H9 (cell line): ENCODE measurements around the gene TBC1D5. TPM values are rescaled to one million over a fixed set of nuclear protein-coding genes. Genes with fewer than 3 reads are reported as not detected.

ENCODE experiments used
- DNase-seq: peaks from one replicate; pipeline ENCODE4 v3.0.0-alpha.2; 2017
- H2AFZ ChIP-seq: one replicate; pipeline ENCODE4 v1.6.1; 2013; ENCODE audit warnings: mild to moderate bottlenecking, low read length, control low read depth, moderate library complexity
- H2AK5ac ChIP-seq: 2 replicates; pipeline ENCODE4 v1.6.1; 2013; ENCODE audit warnings: low read length, control low read depth, mixed read lengths; ENCODE audit not compliant: insufficient read length
- H2BK120ac ChIP-seq: one replicate; pipeline ENCODE4 v1.6.1; 2013; ENCODE audit warnings: low read depth, mild to moderate bottlenecking, low read length, control low read depth, inconsistent platforms; ENCODE audit not compliant: poor library complexity, severe bottlenecking
- H2BK12ac ChIP-seq: 2 replicates; pipeline ENCODE4 v1.6.1; 2013; ENCODE audit warnings: low read length, control low read depth, mixed read lengths, low read depth; ENCODE audit not compliant: insufficient read length
- H2BK15ac ChIP-seq: 2 replicates; pipeline ENCODE4 v1.6.1; 2013; ENCODE audit warnings: low read depth, low read length, control low read depth
- H2BK20ac ChIP-seq: one replicate; pipeline ENCODE4 v1.6.1; 2013; ENCODE audit warnings: low read depth, mild to moderate bottlenecking, low read length, control low read depth, inconsistent platforms; ENCODE audit not compliant: poor library complexity, severe bottlenecking
- H2BK5ac ChIP-seq: 2 replicates; pipeline ENCODE4 v1.6.1; 2013; ENCODE audit warnings: low read length, control low read depth, mixed read lengths; ENCODE audit not compliant: insufficient read length
- H3K14ac ChIP-seq: 2 replicates; pipeline ENCODE4 v1.6.1; 2013; ENCODE audit warnings: low read length, control low read depth; ENCODE audit not compliant: insufficient read depth
- H3K18ac ChIP-seq: 2 replicates; pipeline ENCODE4 v1.6.1; 2013; ENCODE audit warnings: low read depth, mild to moderate bottlenecking, mixed read lengths, low read length, control low read depth; ENCODE audit not compliant: insufficient read length
- H3K23ac ChIP-seq: 2 replicates; pipeline ENCODE4 v1.6.1; 2013; ENCODE audit warnings: low read length, control low read depth, mixed read lengths, low read depth; ENCODE audit not compliant: insufficient read length
- H3K23me2 ChIP-seq: 2 replicates; pipeline ENCODE4 v1.6.1; 2013; ENCODE audit warnings: low read depth, mild to moderate bottlenecking, mixed read lengths, low read length, control low read depth; ENCODE audit not compliant: insufficient read length, poor library complexity, severe bottlenecking
- H3K27ac ChIP-seq: 2 replicates; pipeline ENCODE4 v1.5.1; 2013; ENCODE audit warnings: low read length, control low read depth, mixed read lengths, low read depth; ENCODE audit not compliant: insufficient read length
- H3K27me3 ChIP-seq: 2 replicates; pipeline ENCODE4 v1.6.1; 2013; ENCODE audit warnings: low read length, control low read depth, inconsistent platforms; ENCODE audit not compliant: insufficient read depth
- H3K4ac ChIP-seq: 2 replicates; pipeline ENCODE4 v1.6.1; 2013; ENCODE audit warnings: low read depth, mild to moderate bottlenecking, control low read depth, inconsistent platforms, low read length, moderate library complexity
- H3K4me1 ChIP-seq: 2 replicates; pipeline ENCODE4 v1.6.1; 2013; ENCODE audit warnings: low read length, control low read depth, inconsistent platforms; ENCODE audit not compliant: insufficient read depth
- H3K4me2 ChIP-seq: 2 replicates; pipeline ENCODE4 v1.6.1; 2013; ENCODE audit warnings: low read length, control low read depth, mixed read lengths; ENCODE audit not compliant: insufficient read length, insufficient read depth
- H3K56ac ChIP-seq: 2 replicates; pipeline ENCODE4 v1.6.1; 2013; ENCODE audit warnings: low read depth, mild to moderate bottlenecking, mixed read lengths, low read length, control low read depth; ENCODE audit not compliant: insufficient read length
- H3K79me1 ChIP-seq: 2 replicates; pipeline ENCODE4 v1.6.1; 2013; ENCODE audit warnings: low read depth, mild to moderate bottlenecking, moderate library complexity, low read length, control low read depth, inconsistent platforms; ENCODE audit not compliant: insufficient read depth, poor library complexity, severe bottlenecking
- H3K79me2 ChIP-seq: 2 replicates; pipeline ENCODE4 v1.6.1; 2013; ENCODE audit warnings: low read length, control low read depth, inconsistent platforms; ENCODE audit not compliant: insufficient read depth
- H3K9ac ChIP-seq: 2 replicates; pipeline ENCODE4 v1.6.1; 2013; ENCODE audit warnings: low read length, control low read depth, mixed read lengths; ENCODE audit not compliant: insufficient read length; ENCODE audit errors: extremely low read depth
- H3K9me3 ChIP-seq: one replicate; pipeline ENCODE4 v1.6.1; 2013; ENCODE audit warnings: low read depth, low read length, inconsistent platforms; ENCODE audit not compliant: control insufficient read depth
- H3T11ph ChIP-seq: one replicate; pipeline ENCODE4 v1.6.1; 2013; ENCODE audit warnings: mild to moderate bottlenecking, low read length, control low read depth, inconsistent platforms
- H4K20me1 ChIP-seq: one replicate; pipeline ENCODE4 v1.6.1; 2013; ENCODE audit not compliant: control insufficient read depth, insufficient read length, insufficient read depth
- H4K5ac ChIP-seq: 2 replicates; pipeline ENCODE4 v1.6.1; 2013; ENCODE audit warnings: low read depth, mild to moderate bottlenecking, mixed read lengths, low read length, control low read depth; ENCODE audit not compliant: insufficient read length
- H4K8ac ChIP-seq: replicated peaks from 2 replicates; pipeline ENCODE4 v1.6.1; 2013; ENCODE audit warnings: low read length, control low read depth, mixed read lengths, low read depth; ENCODE audit not compliant: insufficient read length
- H4K91ac ChIP-seq: 2 replicates; pipeline ENCODE4 v1.6.1; 2013; ENCODE audit warnings: low read depth, mild to moderate bottlenecking, moderate library complexity, mixed read lengths, low read length, control low read depth; ENCODE audit not compliant: insufficient read length
- H3K27ac Mint-ChIP-seq, 3 experiments: 2 replicates in 2 of 3; 3 replicates in 1 of 3; pipeline ENCODE4 v1.8.0; 2020 to 2021; ENCODE audit warnings: mixed read lengths in 3 of 3, mild to moderate bottlenecking in 1 of 3, moderate library complexity in 1 of 3
- H3K27me3 Mint-ChIP-seq: 2 replicates; pipeline ENCODE4 v1.8.0; 2021; ENCODE audit warnings: low read depth, mild to moderate bottlenecking, moderate library complexity, mixed read lengths
- H3K36me3 Mint-ChIP-seq, 3 experiments: 2 replicates in 2 of 3; 3 replicates in 1 of 3; pipeline ENCODE4 v1.8.0; 2020 to 2021; ENCODE audit warnings: low read depth in 3 of 3, mixed read lengths in 3 of 3; ENCODE audit not compliant: insufficient read depth in 1 of 3
- H3K4me1 Mint-ChIP-seq, 2 experiments: 2 replicates each; pipeline ENCODE4 v1.8.0; 2020; ENCODE audit warnings: mixed read lengths in 2 of 2
- H3K4me3 Mint-ChIP-seq, 2 experiments: 2 replicates in 1 of 2; 3 replicates in 1 of 2; pipeline ENCODE4 v1.8.0; 2020 to 2021; ENCODE audit warnings: mild to moderate bottlenecking in 2 of 2, mixed read lengths in 2 of 2, moderate library complexity in 1 of 2
- H3K9me3 Mint-ChIP-seq, 2 experiments: 2 replicates in 1 of 2; 3 replicates in 1 of 2; pipeline ENCODE4 v1.8.0; 2020; ENCODE audit warnings: mild to moderate bottlenecking in 2 of 2, mixed read lengths in 2 of 2, moderate library complexity in 1 of 2
- WGBS: extraction: QIAGEN DNeasy Blood & Tissue Kit; methylation state at CpG from one replicate; pipeline ENCODE4 v1.1.7; 2013; ENCODE audit warnings: missing lambda C conversion rate, low lambda C conversion rate, mixed read lengths; ENCODE audit not compliant: insufficient read length; ENCODE audit errors: extremely low coverage; 5-methylcytosine and 5-hydroxymethylcytosine counted together
- total RNA-seq: library from RNA; stranded (reverse); gene quantifications from 2 replicates; pipeline ENCODE4 v1.2.1, GENCODE V29; 2021
- TF ChIP-seq, protein P1 (sequence below): fragments of 200-600 bp; sonication (generic); conservative IDR thresholded peaks from 3 replicates; pipeline ENCODE4 v1.8.0; 2021; ENCODE audit warnings: antibody characterized with exemption, mild to moderate bottlenecking

Gene TBC1D5
- total RNA-seq, 1 experiment from 2014 or later: 25.0 TPM

DNA sequence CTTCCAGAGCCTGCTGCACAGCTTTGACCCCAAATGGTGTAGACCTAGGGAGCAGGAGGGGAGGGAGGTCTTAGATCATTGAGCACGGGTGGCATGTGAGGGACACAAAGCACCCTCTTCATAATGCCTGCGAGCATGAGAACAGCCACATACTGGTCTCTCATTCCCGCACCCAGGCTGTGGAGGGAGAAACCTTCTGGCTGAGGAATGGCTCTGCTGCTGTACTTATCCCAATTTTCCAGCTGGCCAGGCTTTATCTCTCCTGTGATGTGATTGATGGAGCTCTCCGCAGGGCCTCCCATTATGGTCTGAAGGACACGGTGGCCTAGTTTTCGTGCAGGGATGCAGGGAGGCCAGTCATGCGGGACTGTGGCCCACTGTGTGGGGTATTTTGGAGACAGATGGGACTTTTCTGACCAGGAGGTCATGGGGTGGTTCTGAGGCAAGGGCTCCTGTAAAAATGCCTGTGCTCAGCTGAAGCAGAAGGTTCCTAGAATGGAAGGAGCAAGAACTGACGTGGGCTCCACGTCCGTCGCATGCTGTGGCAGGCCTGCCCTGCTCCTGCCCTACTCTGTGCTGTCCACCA is 606.2 kb downstream of the TBC1D5 start:
- Mint-ChIP-seq H3K9me3 (peaks cover 0 to 4% of the 10 kb centered on the region in 2 experiments; a peak in 1 of 5 replicates), H3K36me3 (no peaks in the 10 kb centered on the region), H3K4me1 (peaks cover 10 to 12% of the 10 kb centered on the region in 2 experiments), H3K4me3 (no peak overlapping the region), H3K27ac (no peak overlapping the region), H3K27me3 (peaks cover 3% of the 10 kb centered on the region)
- Histone ChIP-seq H2BK20ac (no peak overlapping the region), H3K23ac (no peak overlapping the region), H4K91ac (no peak overlapping the region), H3K27ac (no peak overlapping the region), H3K9me3 (no peaks in the 10 kb centered on the region), H3K4me2 (no peak overlapping the region), H3K4me1 (no peaks in the 10 kb centered on the region; the same call in 1 of the 2 replicates), H3K9ac (no peak overlapping the region), H3K4ac (no peak overlapping the region), H4K8ac (no peak overlapping the region), H3T11ph (no peak overlapping the region), H2BK120ac (no peak overlapping the region), H2BK15ac (no peak overlapping the region), H3K56ac (no peak overlapping the region), H3K18ac (no peak overlapping the region), H2BK5ac (no peak overlapping the region), H3K14ac (no peak overlapping the region; the same call in 1 of the 2 replicates), H3K79me2 (no peaks in the 10 kb centered on the region), H3K27me3 (no peaks in the 10 kb centered on the region), H2AFZ (no peak overlapping the region), H4K20me1 (no peaks in the 10 kb centered on the region), H3K79me1 (no peaks in the 10 kb centered on the region), H2BK12ac (no peak overlapping the region), H4K5ac (no peak overlapping the region), H2AK5ac (no peak overlapping the region), H3K23me2 (no peaks in the 10 kb centered on the region)
- TF ChIP-seq, protein P1, sequence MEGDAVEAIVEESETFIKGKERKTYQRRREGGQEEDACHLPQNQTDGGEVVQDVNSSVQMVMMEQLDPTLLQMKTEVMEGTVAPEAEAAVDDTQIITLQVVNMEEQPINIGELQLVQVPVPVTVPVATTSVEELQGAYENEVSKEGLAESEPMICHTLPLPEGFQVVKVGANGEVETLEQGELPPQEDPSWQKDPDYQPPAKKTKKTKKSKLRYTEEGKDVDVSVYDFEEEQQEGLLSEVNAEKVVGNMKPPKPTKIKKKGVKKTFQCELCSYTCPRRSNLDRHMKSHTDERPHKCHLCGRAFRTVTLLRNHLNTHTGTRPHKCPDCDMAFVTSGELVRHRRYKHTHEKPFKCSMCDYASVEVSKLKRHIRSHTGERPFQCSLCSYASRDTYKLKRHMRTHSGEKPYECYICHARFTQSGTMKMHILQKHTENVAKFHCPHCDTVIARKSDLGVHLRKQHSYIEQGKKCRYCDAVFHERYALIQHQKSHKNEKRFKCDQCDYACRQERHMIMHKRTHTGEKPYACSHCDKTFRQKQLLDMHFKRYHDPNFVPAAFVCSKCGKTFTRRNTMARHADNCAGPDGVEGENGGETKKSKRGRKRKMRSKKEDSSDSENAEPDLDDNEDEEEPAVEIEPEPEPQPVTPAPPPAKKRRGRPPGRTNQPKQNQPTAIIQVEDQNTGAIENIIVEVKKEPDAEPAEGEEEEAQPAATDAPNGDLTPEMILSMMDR: no peak
- no CpG with 5 or more reads among the region's 11 CpGs for WGBS
- DNase-seq: no peak
